ENCODE results near the gene JMJD7.

Gene JMJD7

GRCh38 chr15:41883484-41883825, 55.6 kb downstream of the JMJD7 start:
- no peak for DNase-seq (ENCODE audit: low read depth)

- DNase-seq (ENCODE audit: low read depth) = no peak
Observed at GRCh38 chr15:41884458-41884857, 56.6 kb downstream of the JMJD7 start.

GRCh38 chr15:41885321-41885720, 57.4 kb downstream of the JMJD7 start:
- DNase-seq (ENCODE audit: low read depth) = no peak

GRCh38 chr15:41885841-41886240, 57.9 kb downstream of the JMJD7 start:
- no peak for DNase-seq (ENCODE audit: low read depth)

GRCh38 chr15:41886741-41887140, 58.8 kb downstream of the JMJD7 start:
- DNase-seq (ENCODE audit: low read depth) = no peak

GRCh38 chr15:41887161-41887560, 59.3 kb downstream of the JMJD7 start:
- no peak for DNase-seq (ENCODE audit: low read depth)

Measured in stimulated activated CD8-positive, alpha-beta memory T cell treated with anti-CD3 and anti-CD28 coated beads, Interleukin-7, amount 100 ng/mL, for 24 hours (primary cell).